AG08396 (cell line): Measurements from ENCODE around the gene SLC4A4.
A peak's percentile ranks its signal among the peaks of the same experiment; 100 is the strongest.
"Not testable (repeated sequence)": the region's sequence is repeated elsewhere in the genome, so short reads cannot be mapped to it uniquely, and the experiment has no call there.

Experiments used
- DNase-seq: peaks from one replicate; pipeline ENCODE4 v3.0.0; 2012; ENCODE audit warnings: low spot score, mixed read lengths

The SLC4A4 gene

GRCh38 chr4:71360844-71361243, 22.0 kb downstream of the SLC4A4 start:
- no peak for DNase-seq

- no peak for DNase-seq
These were observed 22.7 kb downstream of the SLC4A4 start for GRCh38 chr4:71361476-71361875.

GRCh38 chr4:71366766-71367165, 27.9 kb downstream of the SLC4A4 start:
- DNase-seq: no peak

GRCh38 chr4:71367546-71367945, 28.7 kb downstream of the SLC4A4 start:
- no peak for DNase-seq

- no peak for DNase-seq
These were observed 30.1 kb downstream of the SLC4A4 start for GRCh38 chr4:71368906-71369305.

GRCh38 chr4:71369536-71369935, 30.7 kb downstream of the SLC4A4 start:
- no peak for DNase-seq

- DNase-seq: no peak
These were observed 36.7 kb downstream of the SLC4A4 start for GRCh38 chr4:71375494-71375893.

GRCh38 chr4:71377561-71377960, 38.7 kb downstream of the SLC4A4 start:
- peak; percentile 58 for DNase-seq

GRCh38 chr4:71379126-71379525, 40.3 kb downstream of the SLC4A4 start:
- DNase-seq: no peak

GRCh38 chr4:71380788-71381187, 42.0 kb downstream of the SLC4A4 start:
- DNase-seq: no peak

GRCh38 chr4:71382125-71382899, 43.5 kb downstream of the SLC4A4 start:
- DNase-seq: no peak

GRCh38 chr4:71382900-71383560, 44.2 kb downstream of the SLC4A4 start:
- DNase-seq: no peak

- DNase-seq: no peak
These were observed 45.2 kb downstream of the SLC4A4 start for GRCh38 chr4:71383984-71384383.

- DNase-seq: peak; percentile 13
These were observed 50.5 kb downstream of the SLC4A4 start for GRCh38 chr4:71389149-71389827.

GRCh38 chr4:71392109-71392508, 53.3 kb downstream of the SLC4A4 start:
- DNase-seq: no peak

- peak; percentile 33 for DNase-seq
These were observed 57.6 kb downstream of the SLC4A4 start for GRCh38 chr4:71396382-71396781.

GRCh38 chr4:71400810-71401209, 62.0 kb downstream of the SLC4A4 start:
- DNase-seq: no peak

- no peak for DNase-seq
These were observed 63.8 kb downstream of the SLC4A4 start for GRCh38 chr4:71402616-71403015.

- DNase-seq: no peak
These were observed 65.2 kb downstream of the SLC4A4 start for GRCh38 chr4:71404049-71404448.

- DNase-seq: no peak
These were observed 67.0 kb downstream of the SLC4A4 start for GRCh38 chr4:71405791-71406190.

GRCh38 chr4:71406459-71406963, 67.7 kb downstream of the SLC4A4 start:
- DNase-seq: peak; percentile 21

- not testable (repeated sequence) for DNase-seq
These were observed 70.1 kb downstream of the SLC4A4 start for GRCh38 chr4:71408961-71409360.

- DNase-seq: no peak
These were observed 73.2 kb downstream of the SLC4A4 start for GRCh38 chr4:71411981-71412380.
